Left lung (tissue), 10 donors: ENCODE data around the gene ALPP. TPM values are rescaled to one million over a fixed set of nuclear protein-coding genes. Genes with fewer than 3 reads are reported as not detected.
"Not testable (repeated sequence)": the region's sequence is repeated elsewhere in the genome, so short reads cannot be mapped to it uniquely, and the experiment has no call there.

ENCODE experiments used
- ATAC-seq: fragments of 200-7000 bp; cut with Tn5 transposase; one replicate; pipeline ENCODE4 v1.9.1; 2020; ENCODE audit warnings: moderate library complexity
- DNase-seq, 4 donors: peaks; one replicate each; pipeline ENCODE4 v3.0.0-alpha.2; 2013 to 2020
- H3K27ac ChIP-seq, 2 donors: fragments of 200-600 bp; sonication (generic) in 1 of 2; one replicate each; pipeline versions ENCODE4 v1.5.0 to v1.8.0; 2020 to 2021
- H3K27me3 ChIP-seq, 2 donors: fragments of 200-600 bp; sonication (generic) in 1 of 2; one replicate each; pipeline versions ENCODE4 v1.5.0 to v1.8.0; 2020 to 2021
- H3K36me3 ChIP-seq, 2 donors: fragments of 200-600 bp; sonication (generic) in 1 of 2; one replicate each; pipeline versions ENCODE4 v1.5.0 to v1.8.0; 2020 to 2021
- H3K4me1 ChIP-seq, 2 donors: fragments of 200-600 bp; one replicate each; pipeline ENCODE4 v1.8.0; 2021
- H3K4me3 ChIP-seq, 2 donors: fragments of 200-600 bp; sonication (generic) in 1 of 2; one replicate each; pipeline versions ENCODE4 v1.5.0 to v1.8.0; 2020 to 2021; ENCODE audit warnings: mild to moderate bottlenecking in 1 of 2
- H3K9me3 ChIP-seq, 2 donors: fragments of 200-600 bp; sonication (generic) in 1 of 2; one replicate each; pipeline versions ENCODE4 v1.5.0 to v1.8.0; 2020 to 2021
- CTCF ChIP-seq, 2 donors: fragments of 200-600 bp; sonication (generic) in 1 of 2; IDR thresholded peaks; one replicate each; pipeline versions ENCODE4 v1.5.0 to v1.8.0; 2021; ENCODE audit warnings: antibody characterized with exemption in 2 of 2
- intact Hi-C, 2 donors: fragments of 100-400 bp; cut with DNase I; formaldehyde crosslinking; loops; one replicate each; pipeline versions ENCODE4 v1.11.2 to v1.14.2; 2022
- polyA plus RNA-seq, 6 donors: library from polyadenylated mRNA; unstranded; fragments of 120-200 nt; gene quantifications; one replicate each; pipeline ENCODE4 v1.2.1, GENCODE V29; 2013; ENCODE audit not compliant: insufficient read length in 6 of 6
- total RNA-seq, 2 donors: library from RNA; stranded (reverse); fragmentation: NEBNext Ultra II Directional; extraction: Animal tissue kit (Norgen Biotek cat#: 25700); gene quantifications; one replicate each; pipeline ENCODE4 v1.2.1, GENCODE V29; 2021
- donor health status: DM: no; HTN: yes; CAD: no.
- donor health status: DM: no; HTN: no; CAD: no.

ALPP gene
- total and polyA plus RNA-seq, 8 donors, result 0.07 to 14.1 (median 0.18) TPM; not detected in 3

- intact Hi-C loops, result no loop called here
- TF ChIP-seq CTCF (IDR thresholded peaks at IDR 0.05), result no peak
- Histone ChIP-seq H3K4me3 (no peak overlapping the region), H3K36me3 (peaks cover 0 to 28% of the 10 kb centered on the region in 2 donors), H3K4me1 (no peaks in the 10 kb centered on the region), H3K9me3 (no peaks in the 10 kb centered on the region), H3K27ac (no peak overlapping the region), H3K27me3 (no peaks in the 10 kb centered on the region)
- DNase-seq (peak in 2 of 4 donors; percentile 26 to 65), ATAC-seq (no peak)
Observed at GRCh38 chr2:232332940-232333259, 45.7 kb upstream of the ALPP start.

GRCh38 chr2:232333361-232334135 lies 45.0 kb upstream of the ALPP start:
- H3K27me3 ChIP-seq, result no peaks in the 10 kb centered on the region
- no peak overlapping the region for H3K4me3 ChIP-seq
- no peaks in the 10 kb centered on the region for H3K9me3 ChIP-seq
- DNase-seq (peak in 2 of 4 donors; percentile 28 to 78), ATAC-seq (no peak)
- TF ChIP-seq CTCF (IDR thresholded peaks at IDR 0.05), result no peak
- H3K4me1 ChIP-seq, result no peaks in the 10 kb centered on the region
- intact Hi-C loops, result no loop called here
- no peak overlapping the region for H3K27ac ChIP-seq
- peaks cover 0 to 28% of the 10 kb centered on the region in 2 donors for H3K36me3 ChIP-seq

GRCh38 chr2:232334136-232334884 lies 44.2 kb upstream of the ALPP start:
- intact Hi-C loops, H3K4me1 ChIP-seq, ATAC-seq, H3K27ac ChIP-seq, H3K9me3 ChIP-seq, H3K4me3 ChIP-seq, H3K27me3 ChIP-seq: not testable (repeated sequence)
- DNase-seq, result peak in 1 of 4 donors; percentile 24
- peaks cover 0 to 28% of the 10 kb centered on the region in 2 donors for H3K36me3 ChIP-seq

- ATAC-seq, H3K9me3 ChIP-seq, intact Hi-C loops, H3K4me1 ChIP-seq, H3K27me3 ChIP-seq, DNase-seq, H3K4me3 ChIP-seq, H3K27ac ChIP-seq: not testable (repeated sequence)
- peaks cover 0 to 28% of the 10 kb centered on the region in 2 donors for H3K36me3 ChIP-seq
Observed at GRCh38 chr2:232334885-232335205, 43.7 kb upstream of the ALPP start.

- DNase-seq, result peak in 1 of 4 donors; percentile 23
- H3K27ac ChIP-seq, H3K27me3 ChIP-seq, H3K9me3 ChIP-seq, intact Hi-C loops, H3K4me1 ChIP-seq, H3K4me3 ChIP-seq: not testable (repeated sequence)
- H3K36me3 ChIP-seq, result peaks cover 0 to 28% of the 10 kb centered on the region in 2 donors
- ATAC-seq, result peak; percentile 49
- peak; percentile 48 to 67 for TF ChIP-seq CTCF (IDR thresholded peaks at IDR 0.05)
Observed at GRCh38 chr2:232335206-232335858, 43.2 kb upstream of the ALPP start.

- ATAC-seq (no peak), DNase-seq (no peak)
- Histone ChIP-seq H3K27me3 (no peaks in the 10 kb centered on the region), H3K4me1 (no peaks in the 10 kb centered on the region), H3K9me3 (no peaks in the 10 kb centered on the region), H3K27ac (no peak overlapping the region), H3K36me3 (peaks cover 0 to 28% of the 10 kb centered on the region in 2 donors), H3K4me3 (no peak overlapping the region)
- TF ChIP-seq CTCF (IDR thresholded peaks at IDR 0.05), result no peak
- intact Hi-C loops, result no loop called here
Observed at GRCh38 chr2:232335859-232336215, 42.7 kb upstream of the ALPP start.
